GM19452 (cell line): ENCODE results near the gene PREX1.

ENCODE experiments used
- ATAC-seq: cut with Tn5 transposase; IDR thresholded peaks from one replicate; pipeline ENCODE4 v1.9.1; 2021; ENCODE audit not compliant: unreplicated experiment

PREX1 gene

GRCh38 chr20:48667889-48668413 is 159.8 kb downstream of the PREX1 start:
- ATAC-seq, result no peak

GRCh38 chr20:48667481-48667880 is 160.3 kb downstream of the PREX1 start:
- ATAC-seq, result no peak

GRCh38 chr20:48665785-48666184 is 162.0 kb downstream of the PREX1 start:
- ATAC-seq, result no peak

- ATAC-seq, result no peak
Measured at GRCh38 chr20:48662711-48663110, 165.1 kb downstream of the PREX1 start.

- ATAC-seq, result no peak
Measured at GRCh38 chr20:48661575-48662455, 166.0 kb downstream of the PREX1 start.

GRCh38 chr20:48660788-48661187 is 167.0 kb downstream of the PREX1 start:
- no peak for ATAC-seq

GRCh38 chr20:48659858-48660257 is 167.9 kb downstream of the PREX1 start:
- no peak for ATAC-seq

GRCh38 chr20:48658505-48658904 is 169.3 kb downstream of the PREX1 start:
- ATAC-seq, result no peak

- no peak for ATAC-seq
Measured at GRCh38 chr20:48658198-48658476, 169.7 kb downstream of the PREX1 start.

- no peak for ATAC-seq
Measured at GRCh38 chr20:48657426-48658197, 170.2 kb downstream of the PREX1 start.

- ATAC-seq, result no peak
Measured at GRCh38 chr20:48656661-48657211, 171.1 kb downstream of the PREX1 start.

- ATAC-seq, result no peak
Measured at GRCh38 chr20:48656137-48656536, 171.7 kb downstream of the PREX1 start.

- no peak for ATAC-seq
Measured at GRCh38 chr20:48653706-48654051, 174.1 kb downstream of the PREX1 start.

- ATAC-seq, result no peak
Measured at GRCh38 chr20:48652961-48653705, 174.7 kb downstream of the PREX1 start.

GRCh38 chr20:48651960-48652359 is 175.8 kb downstream of the PREX1 start:
- no peak for ATAC-seq

GRCh38 chr20:48651271-48651670 is 176.5 kb downstream of the PREX1 start:
- ATAC-seq, result no peak

GRCh38 chr20:48649868-48650267 is 177.9 kb downstream of the PREX1 start:
- ATAC-seq, result no peak

GRCh38 chr20:48649104-48649626 is 178.6 kb downstream of the PREX1 start:
- ATAC-seq, result no peak

- no peak for ATAC-seq
Measured at GRCh38 chr20:48648482-48649051, 179.2 kb downstream of the PREX1 start.

GRCh38 chr20:48647858-48648257 is 179.9 kb downstream of the PREX1 start:
- no peak for ATAC-seq

GRCh38 chr20:48645666-48646065 is 182.1 kb downstream of the PREX1 start:
- ATAC-seq, result no peak
